GM21825 (cell line): ENCODE results near the gene MCU.

Experiments used
- ATAC-seq: cut with Tn5 transposase; IDR thresholded peaks from one replicate; pipeline ENCODE4 v1.9.1; 2021; ENCODE audit warnings: mild to moderate bottlenecking, moderate library complexity; ENCODE audit not compliant: unreplicated experiment

MCU gene

DNA sequence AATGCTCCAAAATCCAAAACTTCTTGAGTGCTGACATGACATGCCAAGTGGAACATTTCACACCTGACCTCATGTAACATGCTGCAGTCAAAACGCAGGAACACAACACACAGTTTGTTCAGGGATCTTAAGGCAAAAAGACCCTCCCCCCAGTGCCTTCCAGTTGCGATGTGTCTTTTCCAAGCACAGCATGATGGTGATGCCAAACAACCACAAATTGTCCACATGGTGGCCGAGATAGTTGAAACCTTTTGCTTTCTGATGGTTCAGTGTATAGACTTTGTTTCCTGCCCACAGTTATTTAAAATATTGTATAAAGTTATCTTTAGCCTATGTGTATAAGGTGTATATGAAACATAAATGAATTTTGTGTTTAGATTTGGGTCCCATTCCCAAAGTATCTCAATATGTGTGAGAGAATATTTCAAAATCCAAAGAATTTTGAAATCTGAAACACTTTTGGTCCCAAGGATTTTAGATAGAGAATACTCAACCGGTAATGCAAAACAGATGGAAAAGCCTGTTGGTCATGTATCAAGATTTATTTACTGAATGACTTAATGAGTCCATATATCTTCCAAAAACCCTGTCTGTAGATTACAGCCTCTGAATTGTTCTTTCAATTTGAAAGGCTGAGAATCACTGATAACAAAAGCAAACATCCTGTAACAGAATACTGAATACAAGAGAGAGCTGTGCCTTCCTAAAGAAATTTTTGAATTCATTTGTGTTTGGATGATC, 108.2 kb downstream of the MCU start:
- ATAC-seq, result no peak

DNA sequence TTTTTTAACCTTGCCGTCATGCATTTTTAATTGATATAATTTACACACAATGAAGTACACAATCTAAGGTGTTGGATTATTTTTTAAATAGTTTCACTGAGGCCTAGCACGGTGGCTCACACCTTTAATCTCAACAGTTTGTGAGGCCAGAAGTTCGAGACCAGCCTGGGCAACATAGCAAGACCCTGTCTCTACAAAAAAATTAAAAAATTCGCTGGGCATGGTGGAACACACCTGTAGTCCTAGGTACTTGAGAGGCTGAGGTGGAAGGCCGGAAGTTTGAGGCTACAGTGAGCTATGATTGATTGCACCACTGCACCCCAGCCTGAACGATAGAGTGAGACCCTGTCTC, 108.8 kb downstream of the MCU start:
- ATAC-seq, result no peak

DNA sequence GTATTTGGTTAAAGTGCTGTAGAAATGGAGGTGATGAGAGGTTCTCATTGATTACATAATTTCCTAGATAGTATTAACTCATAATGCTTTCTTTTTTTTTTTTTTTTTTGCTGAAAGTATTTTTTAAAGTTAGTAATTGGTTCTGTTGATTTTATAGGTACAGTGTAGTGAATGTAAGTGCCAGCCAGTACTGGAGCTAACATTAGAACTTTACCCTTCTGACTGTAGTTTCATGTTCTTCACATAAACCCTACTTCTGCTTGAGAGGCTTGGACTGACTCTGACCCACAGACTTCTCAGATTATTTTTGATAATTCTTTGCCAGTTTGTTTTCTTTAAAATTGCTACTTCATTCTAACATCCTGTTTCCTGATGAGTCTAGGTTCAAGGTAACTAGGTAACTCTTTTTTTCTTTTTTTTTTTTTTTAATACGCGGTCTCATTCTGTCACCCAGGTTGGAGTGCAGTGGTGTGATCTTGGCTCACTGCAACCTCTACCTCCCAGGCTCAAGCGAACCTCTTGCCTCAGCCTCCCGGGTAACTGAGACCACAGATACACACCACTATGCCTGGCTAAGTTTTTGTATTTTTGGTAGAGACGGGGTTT, 109.4 kb downstream of the MCU start:
- ATAC-seq, result no peak

DNA sequence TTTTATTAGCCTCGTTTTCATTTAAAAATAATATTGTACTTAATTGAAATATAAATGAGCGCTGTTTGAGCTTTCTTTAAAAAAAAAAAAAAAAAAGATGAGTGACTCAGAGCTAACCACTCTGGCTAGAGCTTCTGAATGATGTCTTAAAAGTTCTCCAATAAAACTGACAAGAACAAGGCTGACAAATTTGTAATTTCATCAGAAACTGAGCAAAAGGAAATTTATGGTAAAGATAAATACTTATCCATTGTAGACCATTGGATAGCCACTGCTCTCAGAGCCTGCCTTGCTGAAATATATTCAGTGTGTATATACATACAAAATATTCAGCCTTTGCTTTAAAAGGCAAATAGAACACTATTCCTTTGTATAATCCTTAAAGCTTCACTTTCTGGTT, 110.4 kb downstream of the MCU start:
- no peak for ATAC-seq

DNA sequence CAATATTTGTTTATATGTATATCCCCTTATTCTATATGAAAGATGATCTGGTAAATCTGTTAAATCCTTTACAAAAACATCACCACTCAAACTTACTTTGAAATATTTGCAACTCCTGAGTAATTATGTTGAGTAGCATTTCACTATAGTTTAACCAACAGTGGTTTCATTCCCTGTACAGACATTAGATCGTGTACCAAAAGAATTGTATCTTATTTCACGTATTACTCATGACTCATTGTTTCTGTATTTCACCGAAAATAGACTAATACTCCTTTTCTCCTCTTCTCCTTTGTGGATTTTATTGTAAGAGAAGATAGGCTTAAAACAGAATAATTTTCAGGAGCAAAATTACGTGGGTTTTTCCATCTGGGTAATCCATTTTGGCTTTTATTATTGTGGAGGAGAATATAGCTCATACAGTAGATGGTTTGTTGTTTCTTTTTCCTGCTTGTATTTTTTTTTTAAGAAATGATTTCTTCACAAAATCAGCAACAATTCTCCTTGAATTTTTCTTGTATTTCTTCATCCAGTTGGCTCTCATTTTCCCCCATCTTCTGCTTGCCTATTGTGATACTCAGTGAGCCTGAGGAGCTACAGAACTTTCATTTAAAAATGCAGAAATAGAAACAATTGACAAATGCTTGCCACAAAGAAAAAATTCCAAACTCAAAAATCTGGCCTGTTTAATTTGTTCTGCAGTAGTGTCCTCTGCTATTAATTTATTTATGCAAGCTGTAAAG, 111.0 kb downstream of the MCU start:
- no peak for ATAC-seq

DNA sequence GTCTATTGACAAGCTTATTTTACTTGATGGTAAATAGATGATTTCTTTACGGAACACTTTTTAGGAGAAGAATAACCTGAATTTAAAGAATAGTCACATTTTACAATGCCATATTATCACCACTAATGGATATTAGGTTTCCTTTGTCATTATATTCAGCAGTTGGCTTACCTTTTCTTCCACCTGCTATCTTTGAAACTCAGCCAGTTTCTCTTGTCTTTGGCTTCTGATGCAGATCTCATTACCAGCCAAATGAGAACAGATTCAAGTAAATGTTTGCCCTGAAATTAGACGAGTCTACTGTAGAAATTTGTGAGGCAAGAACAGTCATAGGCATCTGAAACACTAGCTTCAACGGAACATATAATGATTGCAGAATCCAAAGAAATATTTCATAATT, 116.1 kb downstream of the MCU start:
- ATAC-seq, result no peak

DNA sequence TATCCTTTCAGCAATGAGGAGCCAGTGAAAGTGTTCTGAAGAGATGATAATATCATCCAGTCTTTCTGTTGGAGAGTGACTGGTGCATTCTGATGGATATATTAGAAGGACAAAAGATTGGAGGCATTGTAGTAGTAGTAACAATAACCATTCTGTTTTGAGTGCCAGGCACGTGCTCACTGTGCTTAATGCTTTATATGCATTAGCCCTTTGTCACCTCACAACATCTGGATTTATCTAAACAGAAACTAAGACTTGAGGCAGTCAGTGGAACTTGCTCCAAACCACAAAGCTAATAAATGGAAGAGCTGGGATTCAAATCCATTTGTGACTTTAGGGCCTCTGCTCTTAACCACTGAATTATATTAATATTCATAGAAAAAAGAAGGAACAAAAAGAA, 117.1 kb downstream of the MCU start:
- no peak for ATAC-seq

DNA sequence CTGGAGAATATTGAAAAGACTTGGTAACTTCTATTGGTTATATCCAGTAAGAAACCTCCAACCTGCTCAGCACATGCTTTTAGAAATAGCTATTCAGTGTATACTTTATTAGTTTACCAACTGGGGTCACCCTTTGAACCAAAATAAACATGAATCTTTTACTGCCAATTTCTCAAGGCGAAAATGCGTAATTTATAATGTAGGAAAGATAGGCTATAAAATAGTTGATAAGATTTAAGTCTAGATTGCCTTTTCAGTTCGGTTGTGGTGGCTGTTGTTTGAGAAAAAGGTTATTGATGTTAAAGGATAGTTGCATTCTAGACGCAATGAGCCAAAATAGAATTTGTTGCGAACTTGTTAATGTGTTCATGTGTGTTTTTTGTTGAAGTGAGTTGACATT, 119.0 kb downstream of the MCU start:
- ATAC-seq, result no peak

DNA sequence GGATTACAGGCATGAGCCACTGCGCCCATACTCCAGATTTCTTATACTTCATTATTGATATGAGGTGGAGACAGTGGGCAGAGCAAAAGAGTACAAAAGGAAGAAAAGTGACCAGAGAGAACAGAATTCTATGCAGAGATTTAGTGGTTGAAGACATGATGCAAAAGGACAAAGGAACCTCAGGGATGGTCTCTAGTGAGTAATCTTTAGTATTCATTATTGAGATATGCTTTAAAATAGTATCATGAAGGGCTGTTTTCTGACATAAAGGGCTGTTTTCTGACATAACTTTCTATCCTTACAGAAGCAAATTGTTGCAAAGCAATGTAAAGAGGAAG, 120.4 kb downstream of the MCU start:
- ATAC-seq, result no peak

DNA sequence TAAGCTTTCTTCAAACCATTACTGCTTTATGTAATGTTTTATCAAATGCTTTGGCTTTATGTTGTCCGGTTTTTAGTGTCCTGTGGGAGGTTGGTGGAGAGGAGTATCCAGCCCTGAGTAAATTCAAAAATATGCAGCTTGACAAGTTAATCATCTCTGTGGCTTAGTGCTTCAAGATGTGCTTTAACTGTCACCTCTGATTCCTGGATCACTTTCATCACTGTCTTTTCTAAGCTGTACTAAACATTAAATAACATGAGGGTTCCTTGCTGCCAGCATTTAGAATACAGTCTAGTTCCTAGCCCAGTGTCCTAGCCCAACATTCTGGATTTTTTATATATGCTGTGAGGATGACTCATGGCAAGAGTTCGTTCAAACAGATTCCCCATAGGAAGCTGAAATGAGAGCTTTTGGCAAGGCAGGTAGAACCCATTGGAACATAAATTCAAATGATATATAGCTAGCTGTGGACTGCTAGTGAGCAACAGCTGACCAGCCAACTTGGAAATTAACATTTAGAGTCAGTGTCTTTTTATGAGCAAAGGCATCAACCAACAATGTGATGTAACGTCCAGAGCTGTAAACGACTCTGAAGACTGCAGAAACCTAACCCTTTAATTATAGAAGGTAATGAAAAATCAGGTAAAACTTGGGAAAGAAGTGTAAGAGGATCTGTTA, 120.9 kb downstream of the MCU start:
- no peak for ATAC-seq

DNA sequence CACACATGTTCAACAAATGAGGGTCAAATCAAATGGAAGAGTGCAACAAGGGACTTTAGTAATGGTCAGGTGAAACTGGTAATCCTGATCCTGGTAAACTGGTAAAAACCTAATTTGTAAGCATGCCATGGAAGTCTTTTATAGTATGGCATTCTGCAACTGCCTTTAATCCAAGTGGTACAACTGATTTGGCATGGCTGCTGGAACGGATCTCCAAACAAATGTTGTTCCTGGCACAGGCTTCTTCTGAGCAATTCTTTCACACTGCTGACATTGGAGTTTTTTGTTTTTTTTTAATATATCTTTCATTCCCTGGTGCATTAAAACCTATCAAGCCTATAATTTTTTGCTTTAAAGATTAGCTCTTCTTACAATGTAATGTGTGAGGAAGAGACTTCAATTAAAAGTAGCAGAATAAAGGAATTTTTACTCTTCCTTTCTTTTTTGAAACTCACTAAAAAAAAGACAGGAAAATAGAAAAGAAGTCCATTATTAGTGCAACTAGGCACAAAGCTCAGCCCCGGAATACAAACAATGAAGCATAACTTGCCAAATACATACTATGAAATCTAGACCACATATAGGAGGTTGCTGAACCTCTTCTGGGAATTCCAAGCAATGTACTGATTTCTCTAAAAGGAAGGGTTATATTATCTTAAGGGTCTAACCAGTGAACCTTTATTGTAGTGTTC, 122.3 kb downstream of the MCU start:
- no peak for ATAC-seq

DNA sequence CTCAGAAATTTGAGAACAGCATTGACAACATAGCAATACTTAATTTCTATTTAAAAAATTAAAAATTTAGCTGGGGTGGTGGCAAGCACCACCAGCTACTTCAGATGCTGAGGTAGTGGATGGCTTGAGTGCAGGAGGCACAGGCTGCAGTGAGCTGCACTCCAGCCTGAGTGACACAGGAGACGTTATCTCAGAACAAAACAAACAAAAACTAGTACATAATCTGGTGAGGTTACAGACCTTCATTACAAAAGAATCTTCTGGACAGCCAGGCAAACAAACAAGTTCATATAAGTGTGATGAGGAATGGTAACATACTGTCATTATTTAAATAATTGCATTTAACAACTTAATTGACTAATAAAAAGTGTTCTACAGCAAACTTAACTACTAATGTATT, 124.6 kb downstream of the MCU start:
- ATAC-seq, result no peak

DNA sequence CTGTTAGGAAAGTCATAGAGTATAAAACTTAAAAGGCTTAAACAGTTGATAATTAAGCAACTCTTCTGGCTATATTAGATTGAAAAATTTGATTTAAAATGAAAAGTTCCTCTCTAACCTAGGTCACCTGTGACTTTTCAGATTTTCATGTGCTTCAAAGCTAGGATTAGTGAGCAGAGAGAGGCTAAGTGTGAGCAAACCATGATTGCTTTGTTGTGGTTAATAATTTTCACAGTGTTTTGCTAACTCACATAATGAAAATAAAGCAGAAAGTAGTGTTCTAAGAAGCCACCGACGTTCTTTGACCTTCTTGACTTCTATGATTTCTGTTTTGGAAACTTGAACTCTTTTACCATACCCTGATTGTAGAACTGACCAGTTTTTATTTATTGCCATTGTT, 126.1 kb downstream of the MCU start:
- ATAC-seq, result no peak

DNA sequence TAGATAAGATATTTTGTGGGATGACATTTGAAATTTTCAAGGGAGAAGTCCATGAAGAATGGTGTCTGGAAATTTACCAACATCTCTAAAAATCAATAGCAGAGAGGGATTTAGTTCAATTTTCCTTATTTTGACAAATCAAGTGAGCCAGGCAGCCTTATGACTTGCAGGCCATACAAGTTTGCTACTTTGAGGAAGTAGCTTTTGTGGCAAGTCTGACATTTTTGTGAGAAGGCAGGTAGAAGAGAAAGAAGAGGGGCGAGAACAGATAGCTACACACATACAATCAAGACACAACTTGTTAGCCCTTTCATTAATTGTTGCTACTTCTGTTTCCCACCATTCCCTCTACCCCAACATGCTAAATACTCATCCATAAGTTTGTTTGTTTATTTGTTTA, 127.1 kb downstream of the MCU start:
- no peak for ATAC-seq

DNA sequence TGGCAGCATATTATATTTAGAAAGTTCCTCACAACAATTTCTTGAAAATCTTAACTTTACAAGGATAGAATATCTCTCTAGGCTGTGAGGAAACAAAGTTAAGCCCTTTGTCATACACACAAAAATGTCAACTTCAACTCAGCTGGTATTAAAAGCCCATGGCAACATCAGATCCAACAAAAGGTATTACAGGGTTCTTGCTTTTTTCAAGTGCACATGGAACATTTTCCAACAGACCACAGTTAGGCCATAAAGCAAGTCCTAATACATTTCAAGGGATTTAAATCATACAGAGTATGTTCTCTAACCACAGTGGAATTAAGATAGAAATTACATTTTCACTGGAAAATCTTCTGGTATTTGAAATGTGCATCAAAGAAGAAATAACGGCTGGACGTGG, 129.7 kb downstream of the MCU start:
- no peak for ATAC-seq

DNA sequence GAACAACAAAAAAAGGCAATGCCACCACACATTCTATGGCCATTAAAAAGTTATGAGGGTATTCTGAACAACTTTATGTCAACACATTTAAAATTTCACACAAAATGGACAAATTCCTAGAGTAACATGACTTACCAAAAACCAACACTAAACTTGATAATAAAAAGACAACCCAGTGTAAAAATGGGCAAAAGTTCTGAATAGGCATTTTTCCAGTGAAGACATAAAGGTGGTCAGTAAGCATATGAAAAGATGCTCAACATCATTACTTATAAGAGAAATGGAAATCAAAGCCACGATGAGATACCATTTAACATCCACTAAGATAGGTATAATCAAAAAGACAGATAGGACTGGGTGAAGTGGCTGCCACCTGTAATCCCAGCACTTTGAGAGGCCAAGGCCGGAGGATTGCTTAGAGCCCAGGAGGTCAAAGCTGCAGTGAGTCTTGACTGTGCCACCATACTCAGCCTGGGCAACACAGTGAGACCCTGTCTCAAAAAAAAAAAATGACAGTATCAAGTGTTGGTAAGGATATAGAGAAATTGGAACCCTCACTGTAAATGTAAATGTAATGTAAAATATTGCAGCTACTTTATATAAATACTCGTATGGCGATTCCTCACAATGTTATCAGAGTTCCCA, 130.5 kb downstream of the MCU start:
- ATAC-seq, result no peak

DNA sequence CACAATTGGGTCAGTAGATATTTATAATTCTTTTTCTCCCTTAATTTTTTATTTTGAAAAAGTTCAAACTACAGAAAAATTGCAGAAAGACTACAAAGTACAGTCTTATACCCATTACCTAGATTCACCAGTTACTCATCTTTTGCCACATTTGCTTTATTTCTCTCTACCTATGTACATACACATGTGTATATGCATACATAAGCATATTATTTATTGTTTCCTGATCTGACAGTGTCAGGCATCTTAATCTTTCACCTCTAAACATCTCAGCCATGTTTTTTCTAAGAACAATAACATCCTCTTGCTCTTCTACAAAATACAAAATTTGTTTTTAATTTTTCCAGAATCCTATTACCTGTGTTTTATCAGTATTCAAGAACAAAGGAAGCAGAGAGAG, 133.2 kb downstream of the MCU start:
- no peak for ATAC-seq

DNA sequence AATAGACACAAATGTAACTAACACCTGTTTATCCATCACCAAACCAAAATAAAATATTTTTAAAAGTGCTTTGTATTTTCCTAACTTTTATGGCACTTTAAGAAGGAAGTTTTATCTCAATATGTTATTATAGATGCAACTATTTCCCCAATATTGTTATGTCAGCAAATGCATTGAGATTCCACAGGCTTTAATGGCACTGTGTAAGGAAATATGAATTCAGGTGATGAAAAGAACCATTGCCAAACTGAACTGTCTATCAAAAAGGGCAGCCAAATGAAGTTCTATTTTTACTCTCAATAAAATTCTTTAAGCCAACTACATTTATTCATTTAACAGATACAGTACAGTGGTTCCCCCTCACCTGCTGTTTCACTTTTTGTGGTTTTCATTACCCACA, 134.4 kb downstream of the MCU start:
- no peak for ATAC-seq

DNA sequence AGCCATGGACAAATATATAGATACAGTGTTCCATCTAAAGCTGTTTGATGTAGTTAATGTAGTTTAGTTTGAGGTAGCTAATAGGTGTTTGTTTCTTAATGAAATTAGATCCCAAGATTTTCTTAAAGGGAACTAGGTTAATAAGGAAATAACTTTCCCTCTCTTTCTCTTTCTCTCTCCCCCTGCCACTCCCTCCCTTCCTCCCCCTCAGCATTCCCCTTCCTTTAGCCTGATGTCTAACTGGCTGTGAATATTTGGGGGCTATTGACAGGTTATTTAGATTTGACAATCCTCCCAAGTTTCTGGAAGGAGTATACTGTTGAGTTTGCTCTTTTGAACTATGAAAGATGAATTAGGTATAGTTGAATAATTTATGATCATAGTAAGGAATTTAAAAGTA, 136.4 kb downstream of the MCU start:
- no peak for ATAC-seq

DNA sequence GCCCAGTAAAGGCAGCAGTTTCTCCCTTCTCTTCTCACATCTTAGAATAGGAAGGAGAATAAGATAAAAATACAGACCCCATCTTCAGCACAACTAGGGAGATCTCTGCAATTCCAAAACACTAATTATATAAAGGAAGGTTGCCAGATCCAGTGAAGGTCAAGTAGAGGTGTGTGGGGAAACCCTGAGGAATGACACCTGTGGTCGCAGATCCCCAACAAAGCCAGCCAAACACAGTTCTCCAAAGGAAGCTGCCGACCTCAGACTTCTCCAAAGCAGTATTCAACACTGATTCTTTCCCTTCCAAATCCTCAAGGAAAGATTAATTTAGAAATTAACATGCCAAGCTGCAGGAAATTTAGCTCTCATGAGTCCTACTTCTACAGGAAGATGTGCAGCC, 138.7 kb downstream of the MCU start:
- ATAC-seq, result no peak
